Activated T-helper 1 cell treated with Interleukin-2 at 50 U/mL for 16 hours (primary cell): ENCODE results near the gene RTRAF.
A peak's percentile ranks its signal among the peaks of the same experiment; 100 is the strongest.

Experiments
- DNase-seq: peaks from one replicate; pipeline ENCODE4 v3.0.0-alpha.2; 2020; ENCODE audit warnings: low read depth

Gene RTRAF

GRCh38 chr14:51989293-51990234, at the start of gene RTRAF:
Gene RTRAF (plus strand): TSS chr14:51989546. CDS start chr14:51989640, 94 bp downstream.
- DNase-seq = peak; percentile 88

GRCh38 chr14:51939755-51940301, 49.5 kb upstream of the RTRAF start:
- no peak for DNase-seq

- no peak for DNase-seq
Observed at GRCh38 chr14:51942971-51943370, 46.4 kb upstream of the RTRAF start.

- DNase-seq = no peak
Observed at GRCh38 chr14:51950007-51950406, 39.3 kb upstream of the RTRAF start.

- DNase-seq = no peak
Observed at GRCh38 chr14:51951656-51952055, 37.7 kb upstream of the RTRAF start.

GRCh38 chr14:51954031-51954430, 35.3 kb upstream of the RTRAF start:
- DNase-seq = no peak

GRCh38 chr14:51954657-51955056, 34.7 kb upstream of the RTRAF start:
- DNase-seq = no peak

GRCh38 chr14:51957950-51958349, 31.4 kb upstream of the RTRAF start:
- DNase-seq = no peak

- DNase-seq = no peak
Observed at GRCh38 chr14:51959928-51960327, 29.4 kb upstream of the RTRAF start.

- DNase-seq = no peak
Observed at GRCh38 chr14:51960866-51961265, 28.5 kb upstream of the RTRAF start.

- DNase-seq = no peak
Observed at GRCh38 chr14:51962711-51963110, 26.6 kb upstream of the RTRAF start.

GRCh38 chr14:51963286-51963685, 26.1 kb upstream of the RTRAF start:
- DNase-seq = no peak

GRCh38 chr14:51967521-51967920, 21.8 kb upstream of the RTRAF start:
- no peak for DNase-seq

GRCh38 chr14:51969852-51970540, 19.4 kb upstream of the RTRAF start:
- DNase-seq = no peak

GRCh38 chr14:51972566-51972965, 16.8 kb upstream of the RTRAF start:
- no peak for DNase-seq

GRCh38 chr14:51977075-51977474, 12.3 kb upstream of the RTRAF start:
- no peak for DNase-seq

- no peak for DNase-seq
Observed at GRCh38 chr14:51978681-51979085, 10.7 kb upstream of the RTRAF start.

- DNase-seq = peak; percentile 62
Observed at GRCh38 chr14:51979088-51979709, 10.1 kb upstream of the RTRAF start.

- no peak for DNase-seq
Observed at GRCh38 chr14:51981218-51981854, 8.0 kb upstream of the RTRAF start.

- DNase-seq = no peak
Observed at GRCh38 chr14:51988221-51988620, 1.1 kb upstream of the RTRAF start.

- no peak for DNase-seq
Observed at GRCh38 chr14:51990488-51990887, 1.1 kb downstream of the RTRAF start.
